HG03460 (cell line): ENCODE measurements around the gene TAC3.
"Not testable (repeated sequence)": the region's sequence is repeated elsewhere in the genome, so short reads cannot be mapped to it uniquely, and the experiment has no call there.

Experiments
- ATAC-seq: cut with Tn5 transposase; IDR thresholded peaks from one replicate; pipeline ENCODE4 v1.9.1; 2021; ENCODE audit not compliant: unreplicated experiment

TAC3 gene

DNA sequence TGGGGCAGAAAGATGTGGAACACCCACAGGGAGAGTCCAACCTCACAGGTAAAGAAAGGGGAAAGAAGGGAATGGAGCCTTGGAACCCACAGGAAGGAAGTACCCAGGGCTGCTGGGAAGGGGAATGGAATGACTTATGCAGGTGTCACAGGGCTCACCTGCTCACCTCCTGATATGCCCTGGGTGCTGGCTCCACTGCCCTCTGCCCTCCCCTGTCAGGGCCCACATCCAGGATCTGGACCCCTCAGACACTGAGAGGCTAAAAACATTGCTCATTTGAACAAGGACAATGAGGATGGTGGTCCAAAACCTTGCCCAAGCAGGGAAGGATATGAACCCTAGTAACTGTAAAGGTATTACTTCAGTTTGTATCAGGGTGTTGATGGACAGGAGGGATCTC, 29.3 kb downstream of the TAC3 start:
- ATAC-seq: no peak

DNA sequence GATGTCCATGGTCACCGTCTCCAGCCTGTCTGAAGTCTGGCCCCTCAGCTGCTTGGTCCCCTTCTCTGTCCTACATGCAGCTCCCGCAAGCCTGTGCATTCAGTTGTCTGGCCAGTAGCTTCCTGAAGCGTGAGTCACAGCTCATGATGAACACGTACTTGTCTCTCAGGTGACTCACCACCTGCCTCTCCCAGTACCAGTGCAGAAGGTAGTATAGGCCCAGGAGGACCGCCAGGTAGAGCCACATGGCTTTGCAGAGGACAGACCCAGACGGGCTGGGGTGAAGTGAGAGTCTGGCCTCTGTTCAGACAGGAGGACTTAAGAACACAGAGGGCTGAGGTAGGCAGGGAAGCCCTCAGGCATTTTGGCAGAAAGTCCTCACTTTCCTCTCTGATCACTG, 30.6 kb downstream of the TAC3 start:
- ATAC-seq: not testable (repeated sequence)

DNA sequence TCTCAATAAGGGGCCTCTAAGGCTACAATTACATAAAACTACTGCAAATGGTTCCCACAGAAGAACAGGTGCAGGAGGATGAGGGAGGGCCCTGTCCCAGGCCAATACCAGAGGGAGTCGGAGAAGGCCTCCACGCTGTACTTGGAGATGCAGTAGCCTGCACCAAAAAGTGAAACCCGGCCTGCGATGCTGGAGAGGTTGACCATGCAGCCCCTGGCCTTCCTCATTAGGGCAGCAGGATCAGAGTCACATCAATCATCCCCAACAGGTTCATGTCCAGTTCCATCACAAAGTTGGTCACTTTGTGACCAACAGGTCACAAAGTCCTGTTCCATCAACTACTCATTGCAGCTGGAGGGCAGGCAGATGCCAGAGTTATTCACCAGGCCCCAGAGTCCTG, 32.9 kb downstream of the TAC3 start:
- ATAC-seq: no peak

DNA sequence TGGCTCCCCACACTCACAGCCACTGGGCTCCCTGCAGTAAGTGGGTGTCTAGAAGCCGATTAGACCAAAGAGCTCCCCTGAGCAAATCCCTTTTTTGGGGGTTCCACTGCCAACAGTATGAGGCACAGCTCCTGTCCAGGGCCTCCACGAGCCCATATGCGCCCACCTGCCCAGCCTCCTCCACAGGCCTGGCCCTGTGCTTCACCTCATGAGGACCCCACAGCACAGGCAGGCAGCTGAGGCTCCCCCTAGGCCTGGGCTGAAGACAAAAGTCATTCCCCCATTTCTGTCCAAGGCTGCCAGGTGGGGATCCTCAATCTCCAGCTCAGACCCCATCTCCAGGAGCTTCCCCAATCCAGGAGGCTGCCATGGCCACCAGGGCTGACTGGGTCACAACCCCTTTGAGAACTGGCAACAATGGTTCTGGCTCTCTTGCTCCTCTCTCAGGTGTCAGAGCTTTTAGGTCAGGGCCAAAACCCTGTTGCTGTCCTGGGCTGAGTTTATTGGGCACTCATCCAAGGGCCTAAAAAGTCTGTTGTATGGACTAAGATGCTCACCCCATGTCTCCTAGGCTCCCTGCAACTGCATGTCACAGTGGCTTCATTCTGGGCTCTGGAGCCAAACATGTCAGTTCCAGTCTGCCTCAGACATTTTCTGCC, 33.6 kb downstream of the TAC3 start:
- ATAC-seq: not testable (repeated sequence)

DNA sequence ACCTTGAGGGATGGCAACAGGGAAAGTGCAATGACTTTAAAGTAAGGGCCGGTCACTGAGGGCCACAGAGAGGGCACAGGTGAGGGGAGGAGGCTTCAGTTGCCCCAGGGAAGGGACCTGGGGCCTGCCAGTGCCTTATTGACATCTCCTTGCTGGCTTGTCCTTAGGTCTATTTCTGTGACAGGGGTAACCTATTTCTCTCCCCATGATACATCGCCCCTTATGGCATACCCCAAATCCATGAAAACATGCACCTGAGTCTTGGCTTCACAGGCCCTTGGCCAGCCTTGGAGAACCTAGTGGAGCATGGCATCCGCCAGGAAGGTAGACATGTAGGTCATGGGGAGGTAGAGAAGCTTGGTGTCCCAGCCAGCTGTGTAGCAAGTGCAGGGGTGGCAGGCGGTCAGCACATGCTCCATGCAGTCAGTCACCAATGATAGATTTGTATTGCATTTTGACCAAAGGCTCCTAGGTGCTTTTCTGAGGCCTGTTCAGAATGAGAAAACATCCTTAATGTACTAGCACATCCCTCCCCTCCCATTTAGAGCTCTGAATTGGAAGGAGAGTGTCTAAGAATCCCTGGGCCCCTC, 35.3 kb downstream of the TAC3 start:
- ATAC-seq: no peak

DNA sequence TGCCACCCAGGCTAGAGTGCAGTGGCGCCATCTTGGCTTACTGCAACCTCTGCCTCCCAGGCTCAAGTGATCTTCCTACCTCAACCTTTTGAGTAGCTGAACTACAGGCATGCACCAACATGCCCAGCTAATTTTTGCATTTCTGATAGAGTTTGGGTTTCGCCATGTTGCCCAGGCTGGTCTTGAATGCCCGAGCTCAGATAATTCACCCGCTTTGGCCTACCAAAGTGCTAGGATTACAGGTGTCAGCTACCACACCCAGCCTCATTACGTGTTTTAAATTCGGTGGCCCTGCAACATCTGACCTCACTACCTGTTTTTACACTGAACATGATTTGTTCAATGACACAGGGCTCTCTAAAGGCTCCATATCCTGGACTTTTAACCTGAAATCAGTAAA, 36.1 kb downstream of the TAC3 start:
- no peak for ATAC-seq

DNA sequence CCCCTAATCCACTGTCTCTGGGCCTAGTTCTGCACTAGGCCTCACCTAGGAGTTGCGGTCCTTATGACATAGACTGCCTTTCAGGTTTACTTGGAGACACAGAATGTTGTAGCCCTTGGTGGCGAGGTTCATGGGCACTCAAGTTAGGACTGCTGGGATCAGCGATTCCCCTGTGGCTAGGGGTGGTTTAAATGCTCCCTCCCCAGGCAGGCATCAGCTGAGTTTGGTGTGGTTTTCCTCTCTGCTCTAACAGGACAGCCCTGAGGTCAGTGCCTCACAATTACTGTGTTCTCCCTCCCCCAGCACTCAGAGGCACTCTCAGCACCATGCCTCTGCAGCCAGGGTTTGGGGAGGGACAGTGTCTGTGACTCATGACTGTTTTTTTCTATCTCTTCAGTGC, 36.7 kb downstream of the TAC3 start:
- ATAC-seq: no peak

DNA sequence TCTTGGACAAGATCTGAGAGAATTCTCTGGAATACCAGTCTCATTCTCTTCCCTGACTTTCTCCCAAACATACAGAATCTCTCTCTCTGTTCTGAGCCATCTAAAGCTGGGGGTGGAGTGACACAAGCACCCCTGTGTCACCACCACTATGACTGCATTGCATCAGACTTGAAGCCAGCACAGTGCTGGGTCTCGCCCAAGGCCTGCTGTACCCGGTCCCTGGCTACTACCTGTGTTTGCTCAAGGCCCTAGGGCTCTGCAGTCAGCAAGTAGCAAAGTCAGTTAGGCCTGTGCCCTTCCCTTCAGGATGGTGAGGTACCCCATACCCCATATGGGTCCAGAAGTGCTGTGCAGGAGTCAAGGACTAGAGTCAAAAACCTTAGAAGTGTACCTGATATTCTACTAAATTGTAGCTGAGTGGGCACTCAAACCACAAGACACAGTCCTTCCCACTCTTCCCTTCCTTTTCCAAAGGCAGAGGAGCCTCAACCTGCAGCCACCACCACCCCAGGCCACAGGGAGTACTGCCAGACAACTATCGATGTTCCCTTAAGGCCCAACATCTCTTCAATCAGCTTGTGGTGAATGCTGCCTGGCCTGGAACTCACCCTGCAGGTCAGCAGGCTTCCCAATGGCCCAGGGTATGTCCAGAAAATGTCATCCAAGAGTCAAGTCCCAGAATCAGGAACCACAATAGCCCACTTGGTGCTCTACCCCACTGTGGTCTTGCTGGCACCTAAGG, 37.8 kb downstream of the TAC3 start:
- ATAC-seq: no peak

DNA sequence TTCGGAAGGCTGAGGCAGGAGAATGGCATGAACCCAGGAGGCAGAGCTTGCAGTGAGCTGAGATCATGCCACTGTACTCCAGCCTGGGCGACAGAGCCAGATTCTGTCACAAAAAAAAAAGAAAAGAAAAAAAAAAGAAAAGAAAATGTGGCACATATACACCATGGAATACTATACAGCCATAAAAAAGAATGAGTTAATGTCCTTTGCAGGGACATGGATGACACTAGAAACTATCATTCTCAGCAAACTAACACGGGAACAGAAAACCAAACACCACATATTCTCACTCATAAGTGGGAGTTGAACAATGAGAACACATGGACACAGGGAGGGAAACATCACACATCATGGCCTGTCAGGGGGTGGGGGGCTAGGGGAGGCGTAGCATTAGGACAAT, 39.0 kb downstream of the TAC3 start:
- not testable (repeated sequence) for ATAC-seq

DNA sequence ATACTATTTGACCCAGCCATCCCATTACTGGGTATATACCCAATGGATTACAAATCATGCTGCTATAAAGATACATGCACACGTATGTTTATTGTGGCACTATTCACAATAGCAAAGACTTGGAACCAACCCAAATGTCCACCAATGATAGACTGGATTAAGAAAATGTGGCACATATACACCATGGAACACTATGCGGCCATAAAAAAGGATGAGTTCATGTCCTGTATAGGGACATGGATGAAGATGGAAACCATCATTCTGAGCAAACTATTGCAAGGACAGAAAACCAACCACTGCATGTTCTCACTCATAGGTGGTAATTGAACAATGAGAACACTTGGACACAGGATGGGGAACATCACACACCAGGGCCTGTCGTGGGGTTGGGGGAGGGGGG, 42.1 kb downstream of the TAC3 start:
- ATAC-seq: not testable (repeated sequence)

DNA sequence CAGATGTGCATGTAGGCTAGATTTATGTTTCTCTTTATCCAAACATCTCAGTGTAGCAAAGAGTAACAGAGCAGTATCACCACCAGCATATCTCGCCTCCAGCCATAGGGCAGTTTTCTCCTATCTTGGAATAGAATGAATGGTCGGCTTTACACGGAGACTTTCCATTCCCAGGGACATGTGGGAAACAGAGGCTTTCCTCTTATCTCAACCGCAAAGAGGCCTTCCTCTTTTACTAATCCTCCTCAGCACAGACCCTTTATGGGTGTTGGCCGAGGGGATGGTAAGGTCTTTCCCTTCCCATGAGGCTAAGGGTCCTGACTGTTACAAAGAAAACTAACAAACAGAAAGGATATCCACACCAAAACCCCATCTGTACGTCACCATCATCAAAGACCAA, 47.4 kb downstream of the TAC3 start:
- not testable (repeated sequence) for ATAC-seq

DNA sequence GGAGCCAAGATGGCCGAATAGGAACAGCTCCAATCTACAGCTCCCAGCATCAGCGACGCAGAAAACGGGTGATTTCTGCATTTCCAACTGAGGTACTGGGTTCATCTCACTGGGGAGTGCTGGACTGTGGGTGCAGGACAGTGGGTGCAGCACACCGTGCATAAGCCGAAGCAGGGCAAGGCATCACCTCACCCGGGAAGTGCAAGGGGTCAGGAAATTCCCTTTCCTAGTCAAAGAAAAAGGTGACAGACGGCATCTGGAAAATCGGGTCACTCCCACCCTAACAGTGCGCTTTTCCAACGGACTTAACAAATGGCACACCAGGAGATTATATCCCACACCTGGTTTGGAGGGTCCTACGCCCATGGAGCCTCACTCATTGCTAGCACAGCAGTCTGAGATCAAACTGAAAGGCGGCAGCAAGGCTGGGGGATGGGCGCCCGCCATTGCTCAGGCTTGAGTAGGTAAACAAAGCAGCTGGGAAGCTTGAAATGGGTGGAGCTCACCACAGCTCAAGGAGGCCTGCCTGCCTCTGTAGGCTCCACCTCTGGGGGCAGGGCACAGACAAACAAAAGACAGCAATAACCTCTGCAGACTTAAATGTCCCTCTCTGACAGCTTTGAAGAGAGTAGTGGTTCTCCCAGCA, 50.2 kb downstream of the TAC3 start:
- not testable (repeated sequence) for ATAC-seq

DNA sequence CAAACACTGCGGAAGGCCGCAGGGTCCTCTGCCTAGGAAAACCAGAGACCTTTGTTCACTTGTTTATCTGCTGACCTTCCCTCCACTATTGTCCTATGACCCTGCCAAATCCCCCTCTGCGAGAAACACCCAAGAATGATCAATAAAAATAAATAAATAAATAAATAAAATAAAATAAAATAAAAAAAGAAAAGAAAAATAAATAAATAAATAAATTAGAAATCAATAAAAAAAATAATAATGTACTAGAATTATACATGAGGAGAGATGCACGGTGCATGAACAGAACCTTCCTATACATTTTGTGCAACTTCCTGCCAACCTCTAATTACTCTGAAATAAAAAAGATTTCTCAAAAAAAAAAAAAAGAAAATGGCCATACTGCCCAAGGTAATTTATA, 51.2 kb downstream of the TAC3 start:
- not testable (repeated sequence) for ATAC-seq

DNA sequence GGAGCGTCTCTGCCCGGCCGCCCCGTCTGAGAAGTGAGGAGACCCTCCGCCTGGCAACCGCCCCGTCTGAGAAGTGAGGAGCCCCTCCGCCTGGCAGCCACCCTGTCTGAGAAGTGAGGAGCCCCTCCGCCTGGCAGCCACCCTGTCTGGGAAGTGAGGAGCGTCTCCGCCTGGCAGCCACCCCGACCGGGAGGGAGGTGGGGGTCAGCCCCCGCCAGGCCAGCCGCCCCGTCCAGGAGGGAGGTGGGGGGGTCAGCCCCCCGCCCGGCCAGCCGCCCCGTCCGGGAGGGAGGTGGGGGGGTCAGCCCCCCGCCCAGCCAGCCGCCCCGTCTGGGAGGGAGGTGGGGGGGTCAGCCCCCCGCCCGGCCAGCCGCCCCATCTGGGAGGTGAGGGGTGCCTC, 52.8 kb downstream of the TAC3 start:
- not testable (repeated sequence) for ATAC-seq

DNA sequence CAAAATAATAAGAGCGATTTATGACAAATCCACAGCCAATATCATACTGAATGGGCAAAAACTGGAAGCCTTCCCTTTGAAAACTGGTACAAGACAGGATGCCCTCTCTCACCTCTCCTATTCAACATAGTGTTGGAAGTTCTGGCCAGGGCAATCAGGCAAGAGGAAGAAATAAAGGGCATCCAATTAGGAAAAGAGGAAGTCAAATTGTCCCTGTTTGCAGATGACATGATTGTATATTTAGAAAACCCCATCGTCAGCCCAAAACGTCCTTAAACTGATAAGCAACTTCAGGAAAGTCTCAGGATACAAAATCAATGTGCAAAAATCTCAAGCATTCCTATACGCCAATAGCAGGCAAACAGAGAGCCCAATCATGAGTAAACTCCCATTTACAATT, 54.1 kb downstream of the TAC3 start:
- ATAC-seq: not testable (repeated sequence)
